Trophoblast cell (in vitro differentiated cells and primary cell): ENCODE measurements around the gene MPO.

Experiments
- DNase-seq, 2 donors: peaks; one replicate each; pipeline ENCODE4 v3.0.0-alpha.2; 2016
- H2AFZ ChIP-seq: 2 replicates; pipeline ENCODE4 v1.6.1; 2013; ENCODE audit warnings: low read length, moderate library complexity, mild to moderate bottlenecking; ENCODE audit not compliant: insufficient read depth, poor library complexity
- H2AK5ac ChIP-seq: 2 replicates; pipeline ENCODE4 v1.6.1; 2013; ENCODE audit warnings: mild to moderate bottlenecking, low read length
- H2BK120ac ChIP-seq: 2 replicates; pipeline ENCODE4 v1.6.1; 2013; ENCODE audit warnings: low read length, mild to moderate bottlenecking, moderate library complexity; ENCODE audit not compliant: insufficient read depth, poor library complexity
- H2BK12ac ChIP-seq: 2 replicates; pipeline ENCODE4 v1.6.1; 2013; ENCODE audit warnings: mild to moderate bottlenecking, low read length, moderate library complexity
- H2BK5ac ChIP-seq: 2 replicates; pipeline ENCODE4 v1.6.1; 2013; ENCODE audit warnings: low read length, low read depth, moderate library complexity, mild to moderate bottlenecking; ENCODE audit not compliant: poor library complexity
- H3K14ac ChIP-seq: 2 replicates; pipeline ENCODE4 v1.6.1; 2013; ENCODE audit warnings: mild to moderate bottlenecking, low read length
- H3K18ac ChIP-seq: 2 replicates; pipeline ENCODE4 v1.6.1; 2013; ENCODE audit warnings: mild to moderate bottlenecking, low read length
- H3K23ac ChIP-seq: 2 replicates; pipeline ENCODE4 v1.6.1; 2013; ENCODE audit warnings: low read length
- H3K27ac ChIP-seq: 2 replicates; pipeline ENCODE4 v1.5.1; 2013; ENCODE audit warnings: low read depth, mild to moderate bottlenecking, inconsistent platforms, low read length, moderate library complexity
- H3K27me3 ChIP-seq: 2 replicates; pipeline ENCODE4 v1.6.1; 2013; ENCODE audit warnings: inconsistent platforms, mild to moderate bottlenecking, low read length, moderate library complexity; ENCODE audit not compliant: insufficient read depth
- H3K36me3 ChIP-seq, 2 experiments: 1 replicate in 1 of 2; 2 replicates in 1 of 2; pipeline ENCODE4 v1.6.1; 2013; ENCODE audit warnings: low read length in 2 of 2, mild to moderate bottlenecking in 2 of 2, moderate library complexity in 1 of 2; ENCODE audit not compliant: insufficient read depth in 2 of 2, control insufficient read depth in 1 of 2
- H3K4ac ChIP-seq: 2 replicates; pipeline ENCODE4 v1.6.1; 2013; ENCODE audit warnings: low read depth, mild to moderate bottlenecking, low read length, moderate library complexity
- H3K4me1 ChIP-seq, 2 experiments: 1 replicate in 1 of 2; 2 replicates in 1 of 2; pipeline ENCODE4 v1.6.1; 2013; ENCODE audit warnings: low read length in 2 of 2, mild to moderate bottlenecking in 2 of 2, moderate library complexity in 1 of 2; ENCODE audit not compliant: insufficient read depth in 2 of 2, control insufficient read depth in 1 of 2
- H3K4me2 ChIP-seq: 2 replicates; pipeline ENCODE4 v1.6.1; 2013; ENCODE audit warnings: inconsistent platforms, mild to moderate bottlenecking, low read length, moderate library complexity
- H3K4me3 ChIP-seq: 2 replicates; pipeline ENCODE4 v1.5.1; 2013; ENCODE audit warnings: mild to moderate bottlenecking, low read depth, low read length, inconsistent platforms
- H3K79me1 ChIP-seq: one replicate; pipeline ENCODE4 v1.6.1; 2013; ENCODE audit warnings: low read length
- H3K79me2 ChIP-seq: 2 replicates; pipeline ENCODE4 v1.6.1; 2013; ENCODE audit warnings: low read length, mild to moderate bottlenecking; ENCODE audit not compliant: control insufficient read depth, insufficient read depth, poor library complexity
- H3K9ac ChIP-seq: 2 replicates; pipeline ENCODE4 v1.6.1; 2013; ENCODE audit warnings: mild to moderate bottlenecking, low read length
- H3K9me3 ChIP-seq: 2 replicates; pipeline ENCODE4 v1.6.1; 2013; ENCODE audit warnings: low read depth, mild to moderate bottlenecking, control low read depth, inconsistent platforms, low read length; ENCODE audit not compliant: insufficient read depth
- H4K12ac ChIP-seq: 2 replicates; pipeline ENCODE4 v1.6.1; 2013; ENCODE audit warnings: low read depth, mild to moderate bottlenecking, low read length, moderate library complexity
- H4K8ac ChIP-seq: 2 replicates; pipeline ENCODE4 v1.6.1; 2013; ENCODE audit warnings: low read depth, mild to moderate bottlenecking, low read length, moderate library complexity
- H4K91ac ChIP-seq: one replicate; pipeline ENCODE4 v1.6.1; 2013; ENCODE audit warnings: low read depth, mild to moderate bottlenecking, low read length, moderate library complexity
- WGBS: extraction: QIAGEN DNeasy Blood & Tissue Kit; methylation state at CpG from one replicate; pipeline ENCODE4 v1.1.7; 2013; ENCODE audit warnings: missing lambda C conversion rate; ENCODE audit not compliant: insufficient read length, insufficient coverage; ENCODE audit errors: extremely low coverage; 5-methylcytosine and 5-hydroxymethylcytosine counted together

MPO gene

GRCh38 chr17:58316260-58316960 lies 35.7 kb upstream of the MPO start:
- Histone ChIP-seq H2BK12ac (no peak overlapping the region), H3K23ac (no peak overlapping the region), H2AFZ (no peak overlapping the region), H3K4me3 (no peak overlapping the region), H3K27ac (no peak overlapping the region), H3K18ac (no peak overlapping the region), H4K12ac (no peak overlapping the region), H2BK120ac (no peak overlapping the region), H2BK5ac (no peak overlapping the region), H4K91ac (no peak overlapping the region), H4K8ac (no peak overlapping the region), H3K4me1 (no peaks in the 10 kb centered on the region), H3K4ac (no peak overlapping the region), H3K27me3 (no peaks in the 10 kb centered on the region), H3K9me3 (no peaks in the 10 kb centered on the region), H3K79me2 (no peaks in the 10 kb centered on the region), H3K4me2 (no peak overlapping the region), H2AK5ac (no peak overlapping the region), H3K36me3 (no peaks in the 10 kb centered on the region), H3K14ac (no peak overlapping the region), H3K9ac (no peak overlapping the region), H3K79me1 (no peaks in the 10 kb centered on the region)
- no CpG with 5 or more reads among the region's 8 CpGs for WGBS
- DNase-seq: peak; percentile 59 to 62

- no peak overlapping the region for H2AFZ ChIP-seq
- no peaks in the 10 kb centered on the region for H3K27me3 ChIP-seq
- no peaks in the 10 kb centered on the region for H3K4me1 ChIP-seq
- H3K18ac ChIP-seq: no peak overlapping the region
- no CpG with 5 or more reads among the region's 4 CpGs for WGBS
- no peak overlapping the region for H4K91ac ChIP-seq
- H2BK120ac ChIP-seq: no peak overlapping the region
- no peak overlapping the region for H3K4me3 ChIP-seq
- no peak overlapping the region for H2BK12ac ChIP-seq
- no peaks in the 10 kb centered on the region for H3K36me3 ChIP-seq
- no peak overlapping the region for H3K4ac ChIP-seq
- H2BK5ac ChIP-seq: no peak overlapping the region
- H3K9me3 ChIP-seq: no peaks in the 10 kb centered on the region
- no peak overlapping the region for H3K27ac ChIP-seq
- no peak overlapping the region for H3K4me2 ChIP-seq
- H4K8ac ChIP-seq: no peak overlapping the region
- no peak overlapping the region for H3K23ac ChIP-seq
- no peak for DNase-seq
- H3K9ac ChIP-seq: no peak overlapping the region
- H3K14ac ChIP-seq: no peak overlapping the region
- no peaks in the 10 kb centered on the region for H3K79me2 ChIP-seq
- H2AK5ac ChIP-seq: no peak overlapping the region
- no peak overlapping the region for H4K12ac ChIP-seq
- no peaks in the 10 kb centered on the region for H3K79me1 ChIP-seq
Measured at GRCh38 chr17:58315750-58316149, 35.0 kb upstream of the MPO start.

GRCh38 chr17:58315281-58315711 lies 34.6 kb upstream of the MPO start:
- no peak overlapping the region for H3K4ac ChIP-seq
- no peak overlapping the region for H2BK120ac ChIP-seq
- H3K79me1 ChIP-seq: no peaks in the 10 kb centered on the region
- no peaks in the 10 kb centered on the region for H3K36me3 ChIP-seq
- no peak overlapping the region for H2BK12ac ChIP-seq
- no peaks in the 10 kb centered on the region for H3K79me2 ChIP-seq
- no CpG with 5 or more reads among the region's 6 CpGs for WGBS
- no peaks in the 10 kb centered on the region for H3K27me3 ChIP-seq
- no peak overlapping the region for H2BK5ac ChIP-seq
- H4K12ac ChIP-seq: no peak overlapping the region
- no peak overlapping the region for H2AK5ac ChIP-seq
- H4K91ac ChIP-seq: no peak overlapping the region
- DNase-seq: peak; percentile 71 to 81
- H3K18ac ChIP-seq: no peak overlapping the region
- no peaks in the 10 kb centered on the region for H3K9me3 ChIP-seq
- H3K4me3 ChIP-seq: no peak overlapping the region
- no peak overlapping the region for H3K23ac ChIP-seq
- no peak overlapping the region for H3K4me2 ChIP-seq
- H2AFZ ChIP-seq: no peak overlapping the region
- no peak overlapping the region for H3K14ac ChIP-seq
- no peak overlapping the region for H3K27ac ChIP-seq
- no peak overlapping the region for H3K9ac ChIP-seq
- no peak overlapping the region for H4K8ac ChIP-seq
- H3K4me1 ChIP-seq: no peaks in the 10 kb centered on the region

- Histone ChIP-seq H3K18ac (no peak overlapping the region), H3K4me3 (no peak overlapping the region), H3K4ac (no peak overlapping the region), H3K9ac (no peak overlapping the region), H3K23ac (no peak overlapping the region), H4K8ac (no peak overlapping the region), H3K27ac (no peak overlapping the region), H3K4me1 (no peaks in the 10 kb centered on the region), H2BK120ac (no peak overlapping the region), H3K79me1 (no peaks in the 10 kb centered on the region), H3K27me3 (no peaks in the 10 kb centered on the region), H3K14ac (no peak overlapping the region), H2AK5ac (no peak overlapping the region), H3K9me3 (no peaks in the 10 kb centered on the region), H2BK5ac (no peak overlapping the region), H2AFZ (no peak overlapping the region), H4K91ac (no peak overlapping the region), H2BK12ac (no peak overlapping the region), H4K12ac (no peak overlapping the region), H3K36me3 (no peaks in the 10 kb centered on the region), H3K79me2 (no peaks in the 10 kb centered on the region), H3K4me2 (no peak overlapping the region)
- no peak for DNase-seq
- WGBS: no CpG with 5 or more reads among the region's 6 CpGs
Measured at GRCh38 chr17:58314706-58315015, 33.9 kb upstream of the MPO start.
